Erythroblast (primary cell): Measurements from ENCODE around the gene DNAJC21.
"Not testable (repeated sequence)": the region's sequence is repeated elsewhere in the genome, so short reads cannot be mapped to it uniquely, and the experiment has no call there.

Experiments used
- GATA1 ChIP-seq: IDR thresholded peaks from 2 replicates; pipeline ENCODE4 v1.6.1; 2011; ENCODE audit warnings: low read depth, mild to moderate bottlenecking, control low read depth, low read length, moderate library complexity
- POLR2A ChIP-seq: IDR thresholded peaks from 2 replicates; pipeline ENCODE4 v1.6.1; 2011; ENCODE audit warnings: mild to moderate bottlenecking, low read length

- not testable (repeated sequence) for TF ChIP-seq POLR2A, GATA1
Observed at GRCh38 chr5:34923256-34923655, 6.1 kb upstream of the DNAJC21 start.
